Heart left ventricle (tissue), 13 donors: ENCODE data around the gene SNTB2.
A peak's percentile ranks its signal among the peaks of the same experiment; 100 is the strongest.

ENCODE experiments used
- CTCF ChIP-seq, 12 donors: fragments of 200-600 bp; sonication (generic) in 4 of 12; IDR thresholded peaks; one replicate each; pipeline versions ENCODE4 v1.5.0 to v1.8.0; 2018 to 2022; ENCODE audit warnings: antibody characterized with exemption in 12 of 12, mild to moderate bottlenecking in 5 of 12
- POLR2A ChIP-seq, 2 donors: fragments of 450-650 bp; IDR thresholded peaks; one replicate each; pipeline ENCODE4 v1.6.1; 2017; ENCODE audit warnings: antibody characterized with exemption in 2 of 2, mild to moderate bottlenecking in 2 of 2, moderate library complexity in 2 of 2
- donor health status: ischemic (EF 13 %, LVEDD 7.1; RV severe dilation, severe dysfunction).
- donor health status: DM: no; HTN: yes; CAD: no.
- donor health status: DM: no; HTN: no; CAD: no.
- donor health status: ischemic (EF 25% LVEDD 6.9; RV normal size, moderate dysfunction).
- donor health status: ischemic (EF 25% LVEDD 5.7; RV mildly dilated, moderate dysfunction).
- donor health status: ischemic (EF 35%, LVEDD 5.7; RV mildly dilated, moderate dysfunction).
- donor health status: nonischemic (EF 11% LVEDD 7.7; RV severe dilation, severe dysfunction).
- donor health status: DM: yes; HTN: yes; CAD: no.
- donor health status: PGD.
- donor health status: ischemic (EF 29% LVEDD 5.4; RV normal size, mild dysfunction).
- donor health status: nonischemic (EF 23%, LVEDD 6.1; RV moderate dilation, normal function).

- TF ChIP-seq POLR2A (IDR thresholded peaks at IDR 0.05) = no peak
- peak; percentile 63 to 87 (median 78) for TF ChIP-seq CTCF (IDR thresholded peaks at IDR 0.05)
Observed at GRCh38 chr16:69150146-69150865, 36.7 kb upstream of the SNTB2 start.
